Measurements from ENCODE around the gene VPS18.

VPS18 gene

DNA sequence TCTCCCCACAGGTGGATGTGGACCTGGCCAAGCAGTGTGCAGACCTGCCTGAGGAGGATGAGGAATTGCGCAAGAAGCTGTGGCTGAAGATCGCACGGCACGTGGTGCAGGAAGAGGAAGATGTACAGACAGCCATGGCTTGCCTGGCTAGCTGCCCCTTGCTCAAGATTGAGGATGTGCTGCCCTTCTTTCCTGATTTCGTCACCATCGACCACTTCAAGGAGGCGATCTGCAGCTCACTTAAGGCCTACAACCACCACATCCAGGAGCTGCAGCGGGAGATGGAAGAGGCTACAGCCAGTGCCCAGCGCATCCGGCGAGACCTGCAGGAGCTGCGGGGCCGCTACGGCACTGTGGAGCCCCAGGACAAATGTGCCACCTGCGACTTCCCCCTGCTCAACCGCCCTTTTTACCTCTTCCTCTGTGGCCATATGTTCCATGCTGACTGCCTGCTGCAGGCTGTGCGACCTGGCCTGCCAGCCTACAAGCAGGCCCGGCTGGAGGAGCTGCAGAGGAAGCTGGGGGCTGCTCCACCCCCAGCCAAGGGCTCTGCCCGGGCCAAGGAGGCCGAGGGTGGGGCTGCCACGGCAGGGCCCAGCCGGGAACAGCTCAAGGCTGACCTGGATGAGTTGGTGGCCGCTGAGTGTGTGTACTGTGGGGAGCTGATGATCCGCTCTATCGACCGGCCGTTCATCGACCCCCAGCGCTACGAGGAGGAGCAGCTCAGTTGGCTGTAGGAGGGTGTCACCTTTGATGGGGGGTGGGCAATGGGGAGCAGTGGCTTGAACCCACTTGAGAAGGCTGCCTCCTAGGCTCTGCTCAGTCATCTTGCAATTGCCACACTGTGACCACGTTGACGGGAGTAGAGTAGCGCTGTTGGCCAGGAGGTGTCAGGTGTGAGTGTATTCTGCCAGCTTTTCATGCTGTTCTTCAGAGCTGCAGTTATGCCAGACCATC, 8.6 kb downstream of the VPS18 start:
- DNase-seq: no peak

- DNase-seq: no peak
Observed at GRCh38 chr15:40904552-40905201, 10.4 kb downstream of the VPS18 start.

GRCh38 chr15:40906091-40906990, 12.1 kb downstream of the VPS18 start:
- peak; percentile 66 to 76 for DNase-seq

DNA sequence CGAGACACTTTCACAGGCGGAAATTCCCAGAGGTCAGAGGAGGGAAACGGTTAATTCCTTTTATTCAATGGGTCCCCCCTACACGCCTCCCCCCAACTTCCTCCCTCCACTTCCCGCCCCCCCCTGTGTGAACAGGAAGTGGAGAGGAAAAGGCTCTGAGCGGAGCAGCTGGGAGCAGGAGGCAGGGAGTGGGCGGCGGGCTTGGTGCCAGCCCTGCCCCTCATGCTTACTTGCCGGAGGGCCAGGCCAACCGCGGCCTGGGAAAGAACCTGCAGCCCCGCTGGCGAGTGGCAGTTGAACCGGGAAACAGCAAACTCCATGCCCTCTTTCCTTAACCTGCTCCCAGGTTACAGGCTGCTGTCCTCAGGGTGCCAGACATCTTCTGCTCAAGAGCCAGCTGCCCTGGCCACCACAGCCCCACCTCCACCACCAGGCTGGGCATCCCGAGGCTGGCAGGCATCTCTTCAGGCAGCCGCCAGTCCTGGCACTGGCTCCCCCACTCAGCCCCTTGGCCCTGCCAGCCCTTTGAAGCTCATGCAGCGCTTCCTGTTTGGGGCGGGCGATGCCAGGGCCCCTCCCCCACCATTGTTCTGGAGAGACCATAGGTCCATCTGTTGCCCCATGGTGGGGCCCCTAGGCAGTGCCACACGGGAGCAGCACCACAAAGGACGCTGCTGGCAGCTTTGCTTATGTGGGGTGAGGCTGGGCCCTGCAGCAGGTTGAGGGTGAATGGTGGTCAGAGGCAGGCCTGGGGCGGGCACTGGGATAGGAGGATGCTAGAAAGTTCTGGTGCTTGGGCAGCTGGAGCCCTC, 12.9 kb downstream of the VPS18 start:
- DNase-seq: peak; percentile 38 to 42

- no peak for DNase-seq
Observed at GRCh38 chr15:40908095-40908494, 13.8 kb downstream of the VPS18 start.

GRCh38 chr15:40909662-40910630, 15.7 kb downstream of the VPS18 start:
- DNase-seq: no peak

GRCh38 chr15:40911141-40911540, 16.9 kb downstream of the VPS18 start:
- no peak for DNase-seq

DNA sequence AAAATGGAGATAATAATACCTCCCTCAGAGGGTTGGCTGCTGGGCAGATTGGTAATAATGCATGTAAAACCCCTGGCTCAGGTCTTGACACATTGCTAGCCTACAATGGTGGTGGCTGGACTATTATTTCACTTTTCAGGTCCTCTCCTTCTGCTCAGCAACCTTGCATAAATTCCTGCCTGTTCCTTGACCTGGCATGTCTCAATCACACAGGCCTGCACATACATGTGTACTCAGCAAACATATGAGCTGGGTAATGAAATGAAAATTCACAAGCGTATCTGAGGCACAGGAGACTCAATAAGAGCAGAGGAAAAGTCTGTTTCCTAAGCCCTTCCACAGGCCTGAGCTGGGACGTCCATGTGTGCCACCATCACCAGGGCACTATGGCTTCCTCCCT, 17.4 kb downstream of the VPS18 start:
- DNase-seq: no peak

- DNase-seq: no peak
Observed at GRCh38 chr15:40912478-40912877, 18.2 kb downstream of the VPS18 start.

GRCh38 chr15:40914013-40914412, 19.8 kb downstream of the VPS18 start:
- DNase-seq: no peak

- no peak for DNase-seq
Observed at GRCh38 chr15:40914486-40914885, 20.2 kb downstream of the VPS18 start.

- DNase-seq: no peak
Observed at GRCh38 chr15:40915116-40915661, 20.9 kb downstream of the VPS18 start.

GRCh38 chr15:40915679-40916078, 21.4 kb downstream of the VPS18 start:
- no peak for DNase-seq

- no peak for DNase-seq
Observed at GRCh38 chr15:40917585-40917984, 23.3 kb downstream of the VPS18 start.

DNA sequence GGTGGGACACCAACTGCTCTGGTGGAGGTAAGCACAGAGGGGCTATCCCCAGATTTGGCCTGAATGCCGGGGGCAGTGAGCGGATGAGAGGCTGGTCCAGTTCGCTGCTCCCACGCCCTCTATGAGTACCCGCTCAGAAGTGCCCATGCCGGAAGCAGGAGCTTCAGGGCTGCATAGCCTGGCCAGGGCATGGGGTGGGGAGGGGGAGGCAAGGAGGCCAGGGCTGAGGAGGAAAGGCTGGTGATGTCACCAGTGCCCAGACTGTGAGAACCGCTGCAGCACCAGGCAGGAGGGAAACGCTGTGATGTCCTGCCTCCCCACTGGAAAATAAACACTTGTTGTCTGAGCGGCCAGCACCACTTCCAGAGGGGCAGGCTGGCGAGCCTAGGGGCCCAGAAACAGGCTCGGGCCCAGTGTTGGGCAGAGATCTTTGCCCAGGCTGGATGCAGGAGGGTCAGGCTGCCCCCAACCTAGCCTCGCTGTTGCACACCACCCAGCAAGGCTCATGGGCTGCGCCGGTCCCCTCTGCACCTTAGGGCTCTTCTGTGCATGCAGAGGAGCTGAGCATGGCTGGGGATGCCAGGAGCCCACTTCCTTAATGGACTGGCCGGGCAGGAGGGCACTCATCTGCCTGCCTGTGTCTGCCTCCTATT, 24.0 kb downstream of the VPS18 start:
- no peak for DNase-seq

- DNase-seq: no peak
Observed at GRCh38 chr15:40918799-40919392, 24.6 kb downstream of the VPS18 start.

DNA sequence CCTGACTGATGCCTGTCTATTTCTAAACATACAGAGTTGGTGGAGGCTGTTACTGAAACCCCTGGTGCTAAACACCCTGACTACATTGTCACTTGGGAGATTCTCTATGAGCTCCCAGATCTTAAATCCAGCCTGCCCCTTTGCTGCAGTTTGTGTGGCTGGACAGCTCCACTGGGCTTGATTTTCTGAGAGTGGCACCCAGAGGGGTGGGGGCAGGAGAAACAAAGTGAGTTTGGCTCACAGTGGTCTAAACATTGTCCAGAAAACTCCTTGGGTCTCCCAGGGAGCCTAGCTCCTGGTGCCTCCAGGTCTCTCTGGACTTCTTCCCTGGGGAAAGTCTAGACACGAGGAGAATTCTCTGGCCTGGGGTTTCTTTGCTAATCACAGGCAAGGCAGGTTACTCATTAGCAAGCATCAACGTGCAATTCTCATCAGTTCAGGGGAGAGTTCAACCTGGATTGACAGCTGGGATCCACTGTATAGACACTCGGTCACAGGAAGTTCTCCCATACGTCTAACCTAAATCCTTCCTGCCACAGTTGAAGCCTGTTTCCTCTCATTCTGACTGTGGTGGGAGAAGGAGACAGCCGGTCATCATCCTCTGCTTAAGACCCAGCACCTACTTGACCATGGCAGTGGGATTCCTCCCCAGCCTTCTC, 27.8 kb downstream of the VPS18 start:
- DNase-seq: no peak

DNA sequence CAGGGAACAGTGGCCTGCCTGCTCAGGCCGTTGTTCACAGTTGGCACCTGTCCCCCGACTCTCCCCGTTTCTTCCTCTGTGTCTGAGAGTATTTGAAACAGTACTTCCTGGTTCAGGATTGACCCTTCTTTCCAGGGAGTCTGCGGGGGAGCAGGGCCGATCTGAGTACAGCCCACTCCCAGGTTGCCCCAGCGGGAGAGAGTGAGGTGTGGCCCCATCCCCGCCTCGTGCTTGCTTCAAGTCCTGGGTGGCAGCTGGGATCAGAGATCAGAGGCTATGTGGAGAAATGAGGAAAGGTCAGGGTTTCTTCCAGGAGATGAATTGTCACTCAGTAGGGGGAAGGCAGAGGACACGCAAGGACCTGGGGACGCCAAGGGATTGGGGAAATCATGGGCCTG, 28.4 kb downstream of the VPS18 start:
- DNase-seq: no peak

DNA sequence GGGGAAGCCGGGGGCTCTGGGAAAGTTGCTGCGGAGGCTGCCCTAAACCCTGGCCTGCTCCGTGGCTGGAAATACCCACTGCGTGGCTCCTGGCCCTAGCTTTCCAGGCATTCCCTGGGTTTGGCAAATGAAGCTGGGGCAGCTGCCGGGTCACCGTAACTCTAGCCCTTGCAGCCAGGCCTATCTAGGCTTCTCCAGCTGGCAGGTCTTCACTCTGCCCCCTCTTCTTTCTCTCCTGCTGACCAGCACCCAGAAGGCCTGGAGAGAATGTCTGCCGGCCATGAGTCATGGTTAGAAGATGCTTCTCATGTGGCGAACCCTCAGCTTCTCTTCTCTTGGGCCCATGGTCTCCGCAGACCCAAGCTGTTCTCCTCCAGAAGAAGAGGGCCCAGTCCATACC, 29.3 kb downstream of the VPS18 start:
- DNase-seq: no peak

Data from stimulated activated CD4-positive, alpha-beta T cell treated with anti-CD3 and anti-CD28 coated beads, Interleukin-4, amount 100 ng/mL, for 4 hours (primary cell).